Cardiac septum (tissue), 1 donor: ENCODE measurements around the gene ATP2B1. TPM values are rescaled to one million over a fixed set of nuclear protein-coding genes. Genes with fewer than 3 reads are reported as not detected.

Source experiments
- DNase-seq: peaks from one replicate; pipeline ENCODE4 v3.0.0-alpha.2; 2020; ENCODE audit warnings: low spot score
- intact Hi-C: fragments of 100-400 bp; cut with DNase I; formaldehyde crosslinking; loops from one replicate; pipeline ENCODE4 v1.14.0; 2022
- total RNA-seq: library from RNA; stranded (reverse); fragmentation: NEBNext Ultra II Directional; extraction: Animal tissue kit (Norgen Biotek cat#: 25700); gene quantifications from one replicate; pipeline ENCODE4 v1.2.1, GENCODE V29; 2021
- donor health status: DM: no; HTN: no; CAD: no.

The ATP2B1 gene
- total RNA-seq, 1 donor from 2014 or later, result 25.4 TPM

- intact Hi-C loops, result no loop called here
- no peak for DNase-seq
Observed at GRCh38 chr12:89622115-89622514, 86.5 kb downstream of the ATP2B1 start.

DNA sequence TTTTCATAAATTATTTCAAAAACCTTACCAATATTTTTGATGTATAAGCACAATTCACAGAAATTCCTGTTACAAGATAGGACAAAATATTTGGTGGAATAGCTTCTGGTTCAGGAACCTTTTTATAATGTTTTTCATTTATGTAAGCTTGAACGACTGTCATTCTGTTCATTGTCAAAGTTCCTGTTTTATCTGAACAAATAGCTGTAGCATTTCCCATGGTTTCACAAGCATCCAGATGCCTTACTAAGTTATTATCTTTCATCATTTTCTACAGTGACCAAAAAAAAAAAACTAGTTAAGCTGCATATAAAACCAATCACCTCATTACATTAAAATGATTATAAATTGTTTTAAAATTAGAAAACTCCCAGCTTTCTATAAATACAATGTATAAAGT is 87.1 kb downstream of the ATP2B1 start:
- intact Hi-C loops, result no loop called here
- DNase-seq, result no peak

DNA sequence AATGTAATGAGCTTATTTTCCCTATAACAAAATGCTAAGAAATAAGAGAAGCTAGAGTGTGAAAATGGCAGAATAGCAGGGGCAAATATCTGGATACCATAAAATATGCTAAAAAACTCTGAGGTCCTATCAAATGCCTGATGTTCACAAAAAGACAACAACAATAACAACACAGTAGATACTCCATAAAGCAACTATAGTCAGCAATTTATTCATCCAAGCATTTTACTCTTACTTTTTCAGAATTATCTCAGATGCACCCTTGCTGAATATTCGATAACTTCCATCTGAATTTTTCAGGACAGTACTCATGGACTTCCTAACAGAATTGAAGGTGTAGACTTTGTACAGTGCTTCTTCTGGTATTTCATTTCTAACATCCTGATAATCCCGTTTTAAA is 88.9 kb downstream of the ATP2B1 start:
- no peak for DNase-seq
- intact Hi-C loops, result no loop called here

GRCh38 chr12:89618113-89618862 is 90.3 kb downstream of the ATP2B1 start:
- no peak for DNase-seq
- intact Hi-C loops, result no loop called here

DNA sequence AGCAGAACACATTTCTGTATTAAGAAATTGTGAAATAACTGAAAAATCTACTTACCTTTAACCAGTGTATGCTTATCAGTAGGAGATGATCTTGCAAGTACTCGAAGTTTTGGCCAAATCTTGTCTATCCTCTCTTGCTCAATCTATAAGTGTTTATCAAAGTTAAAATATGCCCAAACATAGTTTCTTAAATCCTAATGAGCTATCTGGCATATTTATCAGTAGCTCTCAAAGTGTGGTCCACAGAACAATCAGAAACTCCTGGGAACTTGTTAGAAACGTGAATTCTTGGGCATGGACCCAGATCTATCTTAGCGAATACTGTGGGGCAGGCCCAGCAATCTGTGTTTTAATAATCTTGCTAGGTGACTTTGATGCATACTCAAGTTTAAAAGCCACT is 98.3 kb downstream of the ATP2B1 start:
- intact Hi-C loops, result no loop called here
- DNase-seq, result no peak

DNA sequence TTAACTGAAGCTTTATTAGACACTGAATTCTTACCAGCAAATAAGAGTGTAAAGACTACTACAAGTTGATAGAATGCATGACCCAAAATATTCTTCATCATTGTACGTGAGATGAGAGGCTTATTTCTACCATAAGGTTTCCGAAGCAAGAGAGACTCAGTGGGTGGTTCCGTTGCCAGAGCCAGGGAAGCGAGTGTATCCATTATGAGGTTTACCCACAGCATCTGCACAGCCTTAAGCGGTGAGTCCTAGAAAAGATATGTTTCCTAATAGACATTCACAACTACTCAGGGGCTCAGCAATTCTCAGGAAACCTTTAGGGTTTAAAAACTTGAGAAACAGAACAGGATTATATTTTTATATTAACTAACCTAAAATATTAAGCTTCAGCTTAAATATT is 105.0 kb downstream of the ATP2B1 start:
- intact Hi-C loops, result no loop called here
- DNase-seq, result no peak

- intact Hi-C loops, result no loop called here
Observed at GRCh38 chr12:89597770-89598169, 110.9 kb downstream of the ATP2B1 start.

GRCh38 chr12:89597210-89597609 is 111.4 kb downstream of the ATP2B1 start:
- DNase-seq, result no peak
- intact Hi-C loops, result no loop called here

More at GRCh38 chr12:89597770-89598169, 110.9 kb downstream of the ATP2B1 start:
- no peak for DNase-seq

DNA sequence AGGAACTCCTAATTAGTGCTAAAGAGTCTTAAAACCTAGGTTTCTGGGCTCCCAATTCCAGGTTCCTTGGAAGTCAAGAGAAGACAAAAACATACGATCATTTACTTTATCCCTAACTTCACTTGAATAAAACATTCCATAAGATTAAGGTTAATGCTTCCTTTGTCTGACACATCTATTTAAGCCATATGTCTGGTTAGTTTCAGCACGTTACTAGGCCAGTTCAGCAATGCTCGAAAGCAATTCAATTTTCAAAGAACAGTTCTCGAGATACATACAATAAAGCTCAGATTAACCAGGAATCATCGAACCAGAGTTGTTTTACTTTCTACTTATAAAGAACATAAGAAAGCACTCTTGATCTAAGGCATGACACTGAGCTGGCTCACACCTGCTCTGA is 114.8 kb downstream of the ATP2B1 start:
- DNase-seq, result no peak
- intact Hi-C loops, result no loop called here

DNA sequence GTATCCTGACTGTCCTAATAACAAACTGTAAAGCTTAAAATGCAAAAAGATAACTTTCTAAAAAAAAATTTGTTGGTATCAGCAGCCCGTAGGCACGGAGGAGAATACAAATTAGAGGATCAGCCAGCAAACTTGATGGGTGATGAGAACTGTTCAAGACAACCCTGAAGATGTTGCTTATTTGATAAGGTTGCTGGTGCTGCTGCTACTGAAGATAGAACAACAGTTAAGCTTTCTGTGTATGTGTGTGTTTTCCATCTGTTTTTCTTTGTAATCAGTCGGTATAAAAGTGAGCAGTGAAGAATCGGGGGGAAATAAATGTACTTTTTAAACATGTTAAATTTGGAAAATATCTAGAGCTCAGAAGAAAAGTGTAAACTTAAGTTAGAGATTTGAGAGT is 115.4 kb downstream of the ATP2B1 start:
- no peak for DNase-seq
- intact Hi-C loops, result no loop called here

DNA sequence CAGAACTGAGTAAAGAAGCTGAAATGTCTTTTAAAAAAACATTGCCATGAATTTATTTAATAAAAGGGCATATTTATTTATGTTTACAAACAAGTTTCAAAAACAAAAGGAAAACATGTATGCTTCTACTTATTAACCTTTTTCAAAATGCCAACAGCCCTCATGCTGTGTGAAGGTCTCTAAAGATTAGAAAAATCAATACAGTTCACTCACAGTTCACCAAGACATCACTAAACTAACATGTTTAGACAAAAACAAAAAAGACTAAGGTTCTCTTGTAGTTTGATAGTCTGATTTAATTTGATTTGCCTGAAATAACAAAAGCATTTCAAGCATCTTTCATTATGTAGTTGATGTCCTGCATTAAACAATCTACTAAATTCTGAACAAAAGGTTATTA is 118.9 kb downstream of the ATP2B1 start:
- no peak for DNase-seq
- intact Hi-C loops, result no loop called here

DNA sequence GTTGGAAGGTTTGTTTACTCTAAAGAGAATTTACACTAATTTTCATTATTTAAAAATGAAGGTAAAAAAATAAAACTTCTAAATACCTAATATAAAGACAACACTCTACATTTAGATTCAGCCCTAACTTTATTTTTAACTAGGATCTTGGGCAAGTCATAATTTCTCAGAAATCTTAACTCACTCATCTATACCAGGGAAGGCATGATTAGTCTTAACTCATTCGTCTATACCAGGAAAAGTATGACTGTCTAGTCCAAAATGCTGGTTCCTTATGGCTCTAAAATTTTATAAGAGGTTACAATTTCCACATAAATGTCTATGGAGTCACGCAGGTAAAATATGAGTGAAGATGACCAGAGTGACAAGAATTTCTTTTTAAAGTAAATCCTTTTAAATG is 130.1 kb downstream of the ATP2B1 start:
- no peak for DNase-seq
- intact Hi-C loops, result no loop called here

DNA sequence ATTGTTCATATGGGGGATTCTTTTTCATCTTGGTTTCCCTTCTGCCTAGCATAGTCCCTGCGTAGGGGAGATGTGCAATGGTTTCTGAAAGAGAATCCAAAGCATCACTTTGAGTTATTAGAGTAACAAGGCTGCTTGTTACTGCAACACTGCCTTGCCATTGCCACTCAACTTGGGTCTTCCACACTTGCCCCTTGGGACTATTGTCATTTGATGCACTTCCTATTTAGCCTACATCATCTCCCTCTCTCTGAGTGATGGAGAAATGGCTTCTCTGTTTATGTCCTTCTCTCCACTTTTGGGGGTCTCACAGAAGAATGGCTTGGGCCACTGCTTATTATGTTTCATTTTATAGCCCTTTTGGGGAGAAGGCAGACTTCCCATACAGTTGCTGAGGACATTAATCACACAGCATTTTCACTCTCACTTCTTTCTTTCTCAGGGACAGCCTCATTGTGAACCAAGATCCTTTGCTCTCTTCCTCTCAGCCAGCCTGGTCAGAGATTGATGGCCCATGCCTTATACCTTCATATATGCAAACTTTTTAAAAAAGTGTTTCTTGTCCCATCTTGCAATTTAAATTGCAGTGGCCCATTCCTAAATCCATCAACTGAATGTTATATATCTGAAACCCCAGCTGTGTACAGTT is 131.9 kb downstream of the ATP2B1 start:
- no peak for DNase-seq
- intact Hi-C loops, result no loop called here

GRCh38 chr12:89575374-89575773 is 133.3 kb downstream of the ATP2B1 start:
- intact Hi-C loops, result no loop called here
- no peak for DNase-seq

- intact Hi-C loops, result no loop called here
- DNase-seq, result no peak
Observed at GRCh38 chr12:89574736-89575208, 133.9 kb downstream of the ATP2B1 start.

DNA sequence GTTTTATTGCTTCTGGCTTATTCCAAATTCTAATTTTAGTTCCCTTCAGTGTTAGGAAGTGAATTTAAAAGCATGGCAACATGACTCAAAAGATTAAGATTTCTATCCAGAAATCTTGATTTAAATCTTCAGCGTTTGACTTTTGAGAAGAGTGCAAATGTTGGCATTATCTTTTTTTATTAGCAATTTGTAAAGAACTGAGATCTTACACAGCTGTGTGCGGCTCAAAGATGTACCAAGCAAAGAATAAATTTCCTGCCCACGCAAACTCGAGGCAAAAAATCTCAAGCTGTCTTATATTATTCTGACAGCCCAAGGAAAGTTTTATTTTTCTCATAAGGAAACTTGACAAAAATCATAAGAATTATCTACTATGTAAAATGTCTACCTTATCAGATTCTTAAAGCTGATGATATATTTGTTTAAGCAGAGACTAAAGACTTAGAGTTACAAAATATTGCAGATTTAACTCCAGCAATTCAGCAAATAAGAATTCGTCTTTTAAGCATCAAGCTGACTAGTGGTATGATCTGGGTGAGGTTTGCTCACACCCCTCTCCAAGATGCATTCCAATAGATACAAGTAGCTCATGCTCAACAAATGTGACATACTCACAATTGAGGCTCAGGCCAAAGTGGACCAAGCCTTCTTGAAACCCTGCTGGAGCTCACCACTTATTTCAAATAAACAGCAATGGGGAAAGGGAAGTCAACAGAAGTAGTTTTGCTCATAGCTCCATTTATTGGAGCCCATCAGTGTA is 135.4 kb downstream of the ATP2B1 start:
- DNase-seq, result no peak
- intact Hi-C loops, result no loop called here

DNA sequence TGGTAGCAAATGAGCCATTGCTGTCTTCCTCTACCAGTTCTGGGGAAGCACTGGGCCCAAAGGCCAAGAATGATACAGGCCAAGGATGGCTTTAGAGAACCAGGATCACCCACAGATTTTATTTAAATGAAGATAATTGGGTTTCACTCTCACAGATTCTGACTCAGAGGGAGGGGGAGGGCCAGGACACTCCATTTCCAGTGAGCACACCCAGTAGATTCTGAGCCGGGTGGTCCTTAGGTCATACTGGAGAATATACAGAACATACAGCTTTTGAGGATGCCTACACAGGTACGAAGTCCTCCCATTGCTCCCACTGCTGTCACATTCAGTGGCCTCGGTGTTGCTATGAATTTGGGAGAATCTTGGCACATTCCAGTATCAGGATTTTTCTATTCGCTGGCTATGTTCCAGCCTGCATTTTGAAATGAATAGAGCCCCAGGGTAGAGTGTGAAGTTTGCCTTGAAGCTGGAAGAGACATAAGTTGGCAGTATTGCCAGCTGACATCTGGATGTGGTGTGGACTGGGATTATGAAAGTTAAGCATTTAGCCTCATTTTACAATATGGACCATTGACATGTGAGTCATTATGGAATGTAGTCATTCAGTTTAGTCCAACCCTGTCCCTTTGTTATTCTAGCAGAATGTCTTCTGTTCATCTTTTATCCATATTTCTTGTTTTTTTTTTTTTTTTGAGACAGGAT is 137.0 kb downstream of the ATP2B1 start:
- intact Hi-C loops, result no loop called here
- DNase-seq, result no peak

DNA sequence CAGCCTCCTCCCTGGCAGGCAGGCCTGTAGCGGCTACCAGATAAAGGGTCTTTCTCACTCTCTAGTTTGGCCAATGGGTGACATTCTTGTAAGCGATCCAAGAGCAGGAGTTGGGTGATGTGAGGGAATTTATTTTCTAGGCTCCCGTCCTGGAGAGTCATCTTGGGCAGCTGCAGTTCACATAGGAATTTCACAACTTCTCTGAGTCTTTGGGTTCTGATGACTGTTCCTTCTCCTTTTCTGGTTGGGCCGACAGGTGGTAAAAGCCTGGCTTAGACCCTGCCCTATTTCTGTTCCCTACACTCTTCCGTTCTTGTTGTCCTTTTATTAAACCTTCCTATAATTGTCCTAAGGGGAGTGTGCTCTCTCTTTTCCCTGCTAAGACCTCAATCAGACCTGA is 140.2 kb downstream of the ATP2B1 start:
- intact Hi-C loops, result no loop called here

GRCh38 chr12:89567691-89568239 is 140.9 kb downstream of the ATP2B1 start:
- no peak for DNase-seq
- intact Hi-C loops, result no loop called here

More for the DNA sequence above, 140.2 kb downstream of the ATP2B1 start:
- DNase-seq, result no peak

DNA sequence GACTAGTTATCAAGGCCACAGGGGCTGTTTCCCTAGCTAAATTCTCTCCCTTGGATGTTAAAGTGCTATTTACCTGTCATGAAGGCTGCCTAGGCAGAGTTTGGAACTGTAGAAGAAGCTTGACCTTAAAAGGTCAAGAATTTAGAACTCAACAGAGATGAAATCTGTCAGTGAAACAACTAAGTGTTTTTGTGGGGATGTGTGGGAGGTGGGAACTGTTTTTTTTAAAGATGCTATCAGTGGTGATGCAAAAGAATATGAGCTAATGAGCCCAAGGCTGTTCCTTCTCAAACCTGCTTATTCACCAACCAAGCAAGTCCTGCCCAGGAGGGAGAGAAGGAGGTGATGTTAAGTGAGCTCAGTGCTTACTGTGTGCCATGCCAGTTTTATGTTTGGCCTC is 142.0 kb downstream of the ATP2B1 start:
- no peak for DNase-seq
- intact Hi-C loops, result no loop called here
